Activated effector memory CD4-positive, alpha-beta T cell treated with anti-CD3 and anti-CD28 coated beads, Interleukin-2, amount 50 U/mL, for 16 hours (primary cell): ENCODE data around the gene F8A1.
A peak's percentile ranks its signal among the peaks of the same experiment; 100 is the strongest.
"Not testable (repeated sequence)": the region's sequence is repeated elsewhere in the genome, so short reads cannot be mapped to it uniquely, and the experiment has no call there.

ENCODE experiments used
- DNase-seq: peaks from one replicate; pipeline ENCODE4 v3.0.0-alpha.2; 2020

F8A1 gene

GRCh38 chrX:154886069-154886788, at the start of gene F8A1:
Gene F8A1 (plus strand): TSS chrX:154886355. CDS start chrX:154886375, 20 bp downstream.
- peak; percentile 81 for DNase-seq

- no peak for DNase-seq
Observed at GRCh38 chrX:154840856-154841255, 45.3 kb upstream of the F8A1 start.

- no peak for DNase-seq
Observed at GRCh38 chrX:154850957-154851611, 35.1 kb upstream of the F8A1 start.

GRCh38 chrX:154855256-154855655, 30.9 kb upstream of the F8A1 start:
- no peak for DNase-seq

GRCh38 chrX:154868522-154868921, 17.6 kb upstream of the F8A1 start:
- DNase-seq = not testable (repeated sequence)

- no peak for DNase-seq
Observed at GRCh38 chrX:154873329-154873728, 12.8 kb upstream of the F8A1 start.

- DNase-seq = not testable (repeated sequence)
Observed at GRCh38 chrX:154884069-154884468, 2.1 kb upstream of the F8A1 start.

GRCh38 chrX:154885057-154885456, 1.1 kb upstream of the F8A1 start:
- DNase-seq = not testable (repeated sequence)

GRCh38 chrX:154885549-154885948, 606 bp upstream of the F8A1 start:
- DNase-seq = not testable (repeated sequence)

GRCh38 chrX:154886789-154887221, 650 bp downstream of the F8A1 start:
- DNase-seq = not testable (repeated sequence)

- no peak for DNase-seq
Observed at GRCh38 chrX:154890990-154891639, 5.0 kb downstream of the F8A1 start.

GRCh38 chrX:154892296-154892695, 6.1 kb downstream of the F8A1 start:
- no peak for DNase-seq

GRCh38 chrX:154900323-154900722, 14.2 kb downstream of the F8A1 start:
- DNase-seq = no peak

GRCh38 chrX:154902408-154902807, 16.3 kb downstream of the F8A1 start:
- no peak for DNase-seq

- DNase-seq = no peak
Observed at GRCh38 chrX:154908821-154909220, 22.7 kb downstream of the F8A1 start.

GRCh38 chrX:154910048-154910447, 23.9 kb downstream of the F8A1 start:
- DNase-seq = not testable (repeated sequence)

GRCh38 chrX:154910528-154910927, 24.4 kb downstream of the F8A1 start:
- not testable (repeated sequence) for DNase-seq

- no peak for DNase-seq
Observed at GRCh38 chrX:154914052-154914451, 27.9 kb downstream of the F8A1 start.

GRCh38 chrX:154918060-154918483, 31.9 kb downstream of the F8A1 start:
- peak; percentile 62 for DNase-seq

- DNase-seq = not testable (repeated sequence)
Observed at GRCh38 chrX:154924771-154925170, 38.6 kb downstream of the F8A1 start.
